NCI-H2029 treated with DMSO at 0.1 percent for 48 hours (cell line): ENCODE results near the gene PSMB11.

Source experiments
- DNase-seq: peaks from one replicate; lab custom pipeline; 2025; lab: John Stamatoyannopoulos, UW

Gene PSMB11

GRCh38 chr14:23044840-23045239 is 2.8 kb downstream of the PSMB11 start:
- no peak for DNase-seq

- DNase-seq: no peak
These were observed 3.7 kb downstream of the PSMB11 start for GRCh38 chr14:23045419-23046357.

- no peak for DNase-seq
These were observed 5.1 kb downstream of the PSMB11 start for GRCh38 chr14:23047034-23047634.

GRCh38 chr14:23047751-23048693 is 6.0 kb downstream of the PSMB11 start:
- no peak for DNase-seq

GRCh38 chr14:23049011-23049410 is 7.0 kb downstream of the PSMB11 start:
- no peak for DNase-seq

GRCh38 chr14:23051141-23052057 is 9.4 kb downstream of the PSMB11 start:
- no peak for DNase-seq

- DNase-seq: no peak
These were observed 10.2 kb downstream of the PSMB11 start for GRCh38 chr14:23052182-23052623.

GRCh38 chr14:23052671-23053070 is 10.7 kb downstream of the PSMB11 start:
- DNase-seq: no peak

GRCh38 chr14:23053426-23053825 is 11.4 kb downstream of the PSMB11 start:
- no peak for DNase-seq

GRCh38 chr14:23054000-23054811 is 12.2 kb downstream of the PSMB11 start:
- DNase-seq: no peak

GRCh38 chr14:23055147-23055550 is 13.1 kb downstream of the PSMB11 start:
- no peak for DNase-seq

- no peak for DNase-seq
These were observed 13.7 kb downstream of the PSMB11 start for GRCh38 chr14:23055621-23056144.

GRCh38 chr14:23056145-23056955 is 14.3 kb downstream of the PSMB11 start:
- DNase-seq: no peak

GRCh38 chr14:23056956-23057756 is 15.1 kb downstream of the PSMB11 start, which contains the start of gene CDH24:
Gene CDH24 (minus strand): TSS chr14:23057520. CDS start chr14:23055733, 1,787 bp downstream.
- no peak for DNase-seq

- DNase-seq: no peak
These were observed 16.0 kb downstream of the PSMB11 start for GRCh38 chr14:23057757-23058653.

- DNase-seq: no peak
These were observed 16.9 kb downstream of the PSMB11 start for GRCh38 chr14:23058654-23059504.
